ENCODE results near the gene LMAN1L.

LMAN1L gene

GRCh38 chr15:74843891-74844299 lies 31.3 kb downstream of the LMAN1L start:
- DNase-seq (ENCODE audit: low read depth), result no peak
- TF ChIP-seq CTCF (IDR thresholded peaks at IDR 0.05; ENCODE audit: control insufficient read depth, insufficient read depth, low read depth, low read length, missing control alignments), result no peak
- H3K4me3 ChIP-seq (ENCODE audit: control insufficient read depth, low read depth, low read length), result no peak overlapping the region; the same call in 1 of the 2 replicates

- no peak overlapping the region for H3K4me3 ChIP-seq (ENCODE audit: control insufficient read depth, low read depth, low read length)
- no peak for TF ChIP-seq CTCF (IDR thresholded peaks at IDR 0.05; ENCODE audit: control insufficient read depth, insufficient read depth, low read depth, low read length, missing control alignments)
Observed at GRCh38 chr15:74844319-74845207, 31.9 kb downstream of the LMAN1L start.

GRCh38 chr15:74845208-74845568 lies 32.6 kb downstream of the LMAN1L start:
- DNase-seq (ENCODE audit: low read depth), result no peak
- H3K4me3 ChIP-seq (ENCODE audit: control insufficient read depth, low read depth, low read length), result no peak overlapping the region
- no peak for TF ChIP-seq CTCF (IDR thresholded peaks at IDR 0.05; ENCODE audit: control insufficient read depth, insufficient read depth, low read depth, low read length, missing control alignments)

More at GRCh38 chr15:74844319-74845207, 31.9 kb downstream of the LMAN1L start:
- DNase-seq (ENCODE audit: low read depth), result no peak

GRCh38 chr15:74845581-74845980 lies 32.9 kb downstream of the LMAN1L start:
- TF ChIP-seq CTCF (IDR thresholded peaks at IDR 0.05; ENCODE audit: control insufficient read depth, insufficient read depth, low read depth, low read length, missing control alignments), result no peak
- DNase-seq (ENCODE audit: low read depth), result no peak
- H3K4me3 ChIP-seq (ENCODE audit: control insufficient read depth, low read depth, low read length), result no peak overlapping the region

GRCh38 chr15:74847432-74847831 lies 34.8 kb downstream of the LMAN1L start:
- no peak overlapping the region for H3K4me3 ChIP-seq (ENCODE audit: control insufficient read depth, low read depth, low read length)
- no peak for DNase-seq (ENCODE audit: low read depth)
- no peak for TF ChIP-seq CTCF (IDR thresholded peaks at IDR 0.05; ENCODE audit: control insufficient read depth, insufficient read depth, low read depth, low read length, missing control alignments)

- H3K4me3 ChIP-seq (ENCODE audit: control insufficient read depth, low read depth, low read length), result no peak overlapping the region
- DNase-seq (ENCODE audit: low read depth), result no peak
- TF ChIP-seq CTCF (IDR thresholded peaks at IDR 0.05; ENCODE audit: control insufficient read depth, insufficient read depth, low read depth, low read length, missing control alignments), result no peak
Observed at GRCh38 chr15:74850393-74850792, 37.8 kb downstream of the LMAN1L start.
